CD14-positive monocyte (primary cell): Measurements from ENCODE around the gene SLC43A3. TPM values are rescaled to one million over a fixed set of nuclear protein-coding genes. Genes with fewer than 3 reads are reported as not detected.

Source experiments
- DNase-seq, 3 donors: peaks; one replicate each; pipeline ENCODE4 v3.0.0-alpha.2; 2011 to 2022
- H2AFZ ChIP-seq: 2 replicates; pipeline ENCODE4 v1.6.0; 2012; ENCODE audit warnings: mild to moderate bottlenecking, low read depth, low read length, inconsistent platforms; ENCODE audit not compliant: insufficient read depth, poor library complexity, severe bottlenecking
- H3K27ac ChIP-seq, 2 donors: 1 replicate in 1 of 2; 2 replicates in 1 of 2; pipeline ENCODE4 v1.5.1; 2012 to 2013; ENCODE audit warnings: low read length in 2 of 2, control low read depth in 1 of 2, inconsistent platforms in 1 of 2, low read depth in 1 of 2, mild to moderate bottlenecking in 1 of 2
- H3K27me3 ChIP-seq, 2 donors: one replicate each; pipeline versions ENCODE4 v1.6.0 to v1.6.1; 2011 to 2013; ENCODE audit warnings: low read length in 2 of 2; ENCODE audit not compliant: control insufficient read depth in 2 of 2, insufficient read depth in 2 of 2
- H3K36me3 ChIP-seq, 2 donors: replicated peaks in 1 of 2; 1 replicate in 1 of 2; 2 replicates in 1 of 2; pipeline versions ENCODE4 v1.5.1 to v1.6.1; 2012 to 2013; ENCODE audit warnings: low read length in 2 of 2, control low read depth in 1 of 2, inconsistent platforms in 1 of 2, mild to moderate bottlenecking in 1 of 2; ENCODE audit not compliant: insufficient read depth in 2 of 2, control insufficient read depth in 1 of 2
- H3K4me1 ChIP-seq, 2 donors: 1 replicate in 1 of 2; 2 replicates in 1 of 2; pipeline versions ENCODE4 v1.5.1 to v1.6.1; 2012 to 2013; ENCODE audit warnings: low read length in 2 of 2, control low read depth in 1 of 2, inconsistent platforms in 1 of 2, mild to moderate bottlenecking in 1 of 2, moderate library complexity in 1 of 2; ENCODE audit not compliant: insufficient read depth in 2 of 2, control insufficient read depth in 1 of 2
- H3K4me2 ChIP-seq: replicated peaks from 2 replicates; pipeline ENCODE3; 2012; ENCODE audit warnings: low read length, moderate library complexity, mild to moderate bottlenecking; ENCODE audit not compliant: poor library complexity, severe bottlenecking; ENCODE audit errors: extremely low read depth
- H3K4me3 ChIP-seq, 3 experiments: fragments of 200-600 bp in 1 of 3; sonication (generic) in 1 of 3; replicated peaks in 1 of 3; 1 replicate in 2 of 3; 2 replicates in 1 of 3; pipeline ENCODE4 v1.5.1; 2011 to 2013; ENCODE audit warnings: low read length in 3 of 3, mild to moderate bottlenecking in 3 of 3, control low read depth in 2 of 3, low read depth in 2 of 3, inconsistent platforms in 1 of 3, moderate library complexity in 1 of 3
- H3K79me2 ChIP-seq: 2 replicates; pipeline ENCODE4 v1.6.0; 2012; ENCODE audit warnings: mild to moderate bottlenecking, control low read depth, inconsistent platforms, low read length, moderate library complexity; ENCODE audit not compliant: insufficient read depth
- H3K9ac ChIP-seq: 2 replicates; pipeline ENCODE4 v1.6.0; 2017; ENCODE audit warnings: low read length, mild to moderate bottlenecking; ENCODE audit not compliant: insufficient read depth, poor library complexity, severe bottlenecking
- H3K9me3 ChIP-seq, 2 donors: replicated peaks in 1 of 2; 1 replicate in 1 of 2; 2 replicates in 1 of 2; pipeline versions ENCODE4 v1.5.1 to v1.6.1; 2012 to 2013; ENCODE audit warnings: low read length in 2 of 2, control low read depth in 1 of 2; ENCODE audit not compliant: control insufficient read depth in 1 of 2, insufficient read depth in 1 of 2
- H4K20me1 ChIP-seq: 2 replicates; pipeline ENCODE4 v1.6.0; 2012; ENCODE audit warnings: mild to moderate bottlenecking, low read length, control low read depth, moderate library complexity; ENCODE audit not compliant: insufficient read depth
- H3K27ac Mint-ChIP-seq, 7 donors: one replicate each; pipeline ENCODE4 v1.8.0; 2020; ENCODE audit warnings: mild to moderate bottlenecking in 7 of 7, mixed read lengths in 7 of 7, moderate library complexity in 6 of 7, inconsistent platforms in 2 of 7
- H3K27me3 Mint-ChIP-seq, 3 donors: one replicate each; pipeline ENCODE4 v1.8.0; 2021 to 2022; ENCODE audit warnings: low read depth in 3 of 3, mild to moderate bottlenecking in 3 of 3, mixed read lengths in 3 of 3, moderate library complexity in 3 of 3, inconsistent platforms in 1 of 3
- H3K36me3 Mint-ChIP-seq, 2 donors: one replicate each; pipeline ENCODE4 v1.8.0; 2020; ENCODE audit warnings: mixed read lengths in 2 of 2, inconsistent platforms in 1 of 2, mild to moderate bottlenecking in 1 of 2
- H3K4me1 Mint-ChIP-seq: one replicate; pipeline ENCODE4 v1.8.0; 2020; ENCODE audit warnings: mild to moderate bottlenecking, mixed read lengths
- H3K4me3 Mint-ChIP-seq, 2 donors: one replicate each; pipeline ENCODE4 v1.8.0; 2020; ENCODE audit warnings: mild to moderate bottlenecking in 2 of 2, mixed read lengths in 2 of 2, moderate library complexity in 1 of 2
- H3K9me3 Mint-ChIP-seq, 7 donors: one replicate each; pipeline ENCODE4 v1.8.0; 2020 to 2022; ENCODE audit warnings: mixed read lengths in 7 of 7, mild to moderate bottlenecking in 6 of 7, moderate library complexity in 6 of 7, inconsistent platforms in 2 of 7
- CTCF ChIP-seq: fragments of 200-600 bp; IDR thresholded peaks from one replicate; pipeline ENCODE4 v1.8.0; 2022; ENCODE audit warnings: antibody characterized with exemption, mild to moderate bottlenecking
- WGBS: methylation state at CpG from one replicate; pipeline ENCODE4 v1.1.5; 2013; ENCODE audit warnings: missing lambda C conversion rate; ENCODE audit not compliant: insufficient coverage; 5-methylcytosine and 5-hydroxymethylcytosine counted together
- intact Hi-C, 2 donors: fragments of 100-400 bp; cut with micrococcal nuclease; formaldehyde crosslinking; loops; one replicate each; pipeline versions ENCODE4 v1.15.0 to v1.15.1; 2023
- polyA plus RNA-seq, 3 donors: library from polyadenylated mRNA; depleted of rRNA in 1 of 3; unstranded in 2 of 3; stranded (reverse) in 1 of 3; fragments of 300-500 nt in 2 of 3; fragments of >200 nt in 1 of 3; fragmentation: Illumina TruSeq in 2 of 3; gene quantifications; 1 replicate in 2 of 3; 2 replicates in 1 of 3; pipeline ENCODE4 v1.2.3, GENCODE V29; 2012 to 2021
- small RNA-seq: library from RNA; depleted of rRNA; stranded (forward); fragments of <200 nt; gene quantifications from one replicate; pipeline ENCODE3, GENCODE V24; 2012; ENCODE audit warnings: low read depth; ENCODE audit not compliant: insufficient read length

The SLC43A3 gene
- polyA plus RNA-seq, 3 donors, result 82.4 to 116 (median 109) TPM

DNA sequence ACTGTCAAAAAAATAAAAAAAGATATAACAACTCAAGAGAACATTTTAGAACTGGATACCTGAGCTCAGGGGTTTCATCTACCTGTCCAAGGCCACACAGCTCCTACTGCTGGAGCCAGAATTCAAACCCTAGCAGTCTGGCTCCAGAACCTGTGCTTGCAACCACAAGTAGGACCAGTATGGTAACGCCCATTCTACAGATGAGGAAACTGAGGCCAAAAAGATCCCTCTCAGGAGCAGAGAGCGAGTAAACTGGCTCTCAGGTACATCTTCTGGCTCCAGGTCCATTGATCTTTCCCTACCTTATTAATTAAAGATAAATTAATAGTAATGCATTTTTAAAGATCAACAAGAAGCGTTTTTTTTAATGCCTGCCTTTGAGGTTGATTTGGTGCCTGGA lies 69.6 kb downstream of the SLC43A3 start:
- no peak for DNase-seq
- intact Hi-C loops, result loop anchor here in 1 of 2 donors (10.0 kb wide), 1 partner anchor 287 kb away; the partner anchor contains the start of gene YPEL4
- H3K4me3 Mint-ChIP-seq, result no peak overlapping the region

More for the DNA sequence above, 69.6 kb downstream of the SLC43A3 start:
- H3K9me3 ChIP-seq, result no peaks in the 10 kb centered on the region
- peaks cover 26 to 29% of the 10 kb centered on the region in 2 donors for H3K4me1 ChIP-seq
- H3K36me3 Mint-ChIP-seq, result no peaks in the 10 kb centered on the region
- H3K79me2 ChIP-seq, result no peaks in the 10 kb centered on the region
- peaks cover 0 to 1% (median 0%) of the 10 kb centered on the region in 7 donors for H3K9me3 Mint-ChIP-seq
- peaks cover 25% of the 10 kb centered on the region for H3K4me1 Mint-ChIP-seq
- no peak overlapping the region for H2AFZ ChIP-seq
- WGBS, result 80% methylated on average over 1 of the region's 3 CpGs
- peaks cover 0 to 3% (median 2%) of the 10 kb centered on the region in 3 donors for H3K27me3 Mint-ChIP-seq
- TF ChIP-seq CTCF, result no peak
- no peak overlapping the region for H3K27ac ChIP-seq
- H4K20me1 ChIP-seq, result no peaks in the 10 kb centered on the region
- no peak overlapping the region for H3K27ac Mint-ChIP-seq
- H3K4me2 ChIP-seq, result no peak overlapping the region
- no peak overlapping the region for H3K9ac ChIP-seq
- H3K4me3 ChIP-seq, result no peak overlapping the region
- H3K27me3 ChIP-seq, result no peaks in the 10 kb centered on the region
- H3K36me3 ChIP-seq, result no peaks in the 10 kb centered on the region

Small RNA genes lying within 50 kb of the gene (small RNA-seq; reads per million reads assigned to genes)
- gene RNA5SP341, result not detected

Other genes with a start within 250 kb of the SLC43A3 start
- not detected for gene LRRC55, start 245.2 kb downstream of the SLC43A3 start, polyA plus RNA-seq
- gene APLNR, start 189.9 kb downstream of the SLC43A3 start, polyA plus RNA-seq, result not detected
- gene TNKS1BP1, start 102.2 kb downstream of the SLC43A3 start, polyA plus RNA-seq, result 1 to 10 TPM in 1 of 3 donors, under 1 TPM in 2; 0.29 to 1.2 (median 0.50) TPM
- 10 to 100 TPM in 2 of 3 donors, 1 to 10 TPM in 1; 9.8 to 34.7 (median 14.7) TPM for gene SSRP1, start 91.2 kb downstream of the SLC43A3 start, polyA plus RNA-seq
- not detected for gene P2RX3, start 88.8 kb downstream of the SLC43A3 start, polyA plus RNA-seq
- not detected for gene PRG3, start 46.0 kb downstream of the SLC43A3 start, polyA plus RNA-seq
- 1 to 10 TPM in 1 of 3 donors, not detected in 2; 1.1 TPM for gene PRG2, start 36.5 kb downstream of the SLC43A3 start, polyA plus RNA-seq
- gene RTN4RL2, start 33.4 kb upstream of the SLC43A3 start, polyA plus RNA-seq, result under 1 TPM; 0.40 to 0.53 (median 0.44) TPM
- 1 to 10 TPM; 5.4 to 6.2 (median 5.8) TPM for gene SLC43A1, start 88.6 kb upstream of the SLC43A3 start, polyA plus RNA-seq
- gene TIMM10, start 103.6 kb upstream of the SLC43A3 start, polyA plus RNA-seq, result 10 to 100 TPM; 30.4 to 62.1 (median 58.3) TPM
- gene SMTNL1, start 110.5 kb upstream of the SLC43A3 start, polyA plus RNA-seq, result not detected
- 100 to 1,000 TPM; 101 to 284 (median 268) TPM for gene UBE2L6, start 140.6 kb upstream of the SLC43A3 start, polyA plus RNA-seq
- 10 to 100 TPM in 1 of 3 donors, 1 to 10 TPM in 2; 7.3 to 10.8 (median 8.5) TPM for gene SERPING1, start 170.6 kb upstream of the SLC43A3 start, polyA plus RNA-seq
- gene YPEL4, start 222.8 kb upstream of the SLC43A3 start, polyA plus RNA-seq, result under 1 TPM in 2 of 3 donors, not detected in 1; 0.36 to 0.56 TPM
- gene CLP1, start 230.6 kb upstream of the SLC43A3 start, polyA plus RNA-seq, result 10 to 100 TPM in 2 of 3 donors, 1 to 10 TPM in 1; 7.6 to 17.9 (median 12.9) TPM
- 10 to 100 TPM; 28.6 to 37.9 (median 31.8) TPM for gene ZDHHC5, start 241.0 kb upstream of the SLC43A3 start, polyA plus RNA-seq